AG09309 (cell line): ENCODE results near the gene RMRP.

Source experiments
- DNase-seq: peaks from one replicate; pipeline ENCODE4 v3.0.0-alpha.2; 2010; ENCODE audit warnings: low read depth
- H3K4me3 ChIP-seq: 2 replicates; pipeline ENCODE4 v1.5.1; 2011; ENCODE audit warnings: mild to moderate bottlenecking, low read depth, low read length, moderate library complexity; ENCODE audit not compliant: control insufficient read depth
- TF ChIP-seq, protein P1 (sequence below): IDR thresholded peaks from 2 replicates; pipeline ENCODE4 v1.5.1; 2011; ENCODE audit warnings: mild to moderate bottlenecking, low read depth, low read length, inconsistent platforms; ENCODE audit not compliant: insufficient read depth, control insufficient read depth; ENCODE audit errors: missing control alignments

Gene RMRP

GRCh38 chr9:35636135-35636876 is 21.5 kb downstream of the RMRP start:
- no peak for DNase-seq
- TF ChIP-seq, protein P1, sequence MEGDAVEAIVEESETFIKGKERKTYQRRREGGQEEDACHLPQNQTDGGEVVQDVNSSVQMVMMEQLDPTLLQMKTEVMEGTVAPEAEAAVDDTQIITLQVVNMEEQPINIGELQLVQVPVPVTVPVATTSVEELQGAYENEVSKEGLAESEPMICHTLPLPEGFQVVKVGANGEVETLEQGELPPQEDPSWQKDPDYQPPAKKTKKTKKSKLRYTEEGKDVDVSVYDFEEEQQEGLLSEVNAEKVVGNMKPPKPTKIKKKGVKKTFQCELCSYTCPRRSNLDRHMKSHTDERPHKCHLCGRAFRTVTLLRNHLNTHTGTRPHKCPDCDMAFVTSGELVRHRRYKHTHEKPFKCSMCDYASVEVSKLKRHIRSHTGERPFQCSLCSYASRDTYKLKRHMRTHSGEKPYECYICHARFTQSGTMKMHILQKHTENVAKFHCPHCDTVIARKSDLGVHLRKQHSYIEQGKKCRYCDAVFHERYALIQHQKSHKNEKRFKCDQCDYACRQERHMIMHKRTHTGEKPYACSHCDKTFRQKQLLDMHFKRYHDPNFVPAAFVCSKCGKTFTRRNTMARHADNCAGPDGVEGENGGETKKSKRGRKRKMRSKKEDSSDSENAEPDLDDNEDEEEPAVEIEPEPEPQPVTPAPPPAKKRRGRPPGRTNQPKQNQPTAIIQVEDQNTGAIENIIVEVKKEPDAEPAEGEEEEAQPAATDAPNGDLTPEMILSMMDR = no peak
- no peak overlapping the region for H3K4me3 ChIP-seq

GRCh38 chr9:35635730-35636129 is 22.1 kb downstream of the RMRP start:
- DNase-seq = no peak
- TF ChIP-seq, protein P1 = no peak

GRCh38 chr9:35629597-35629996 is 28.2 kb downstream of the RMRP start:
- TF ChIP-seq, protein P1 = no peak
- no peak for DNase-seq
- H3K4me3 ChIP-seq = no peak overlapping the region

More at GRCh38 chr9:35635730-35636129, 22.1 kb downstream of the RMRP start:
- no peak overlapping the region for H3K4me3 ChIP-seq

DNA sequence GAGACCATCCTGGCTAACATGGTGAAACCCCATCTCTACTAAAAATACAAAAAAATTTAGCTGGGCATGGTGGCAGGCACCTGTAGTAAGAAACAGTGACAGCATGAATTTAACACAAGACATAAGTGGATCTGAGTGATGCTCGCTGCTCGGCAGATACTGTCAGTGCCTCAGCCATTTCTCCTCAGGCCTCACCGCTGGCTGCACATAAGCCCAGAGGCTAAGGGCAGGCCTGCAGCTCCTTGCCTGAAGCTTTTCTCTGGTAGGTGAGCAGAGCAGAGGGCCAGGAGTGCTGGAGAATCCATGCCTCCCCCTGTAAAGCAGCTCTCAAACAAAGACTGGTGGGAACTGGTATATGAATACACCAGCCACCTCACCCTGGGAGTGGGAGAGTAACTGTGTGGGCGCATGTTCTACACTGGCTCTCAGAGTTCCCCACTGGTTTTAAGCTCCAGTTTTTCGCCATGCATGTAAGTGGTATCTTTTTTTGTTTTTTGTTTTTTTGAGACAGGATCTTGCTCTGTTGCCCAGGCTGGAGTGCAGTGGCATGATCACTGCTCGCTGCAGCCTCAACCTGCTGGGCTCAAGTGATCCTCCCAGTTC is 29.3 kb downstream of the RMRP start:
- TF ChIP-seq, protein P1 = no peak
- no peak for DNase-seq
- H3K4me3 ChIP-seq = no peak overlapping the region

DNA sequence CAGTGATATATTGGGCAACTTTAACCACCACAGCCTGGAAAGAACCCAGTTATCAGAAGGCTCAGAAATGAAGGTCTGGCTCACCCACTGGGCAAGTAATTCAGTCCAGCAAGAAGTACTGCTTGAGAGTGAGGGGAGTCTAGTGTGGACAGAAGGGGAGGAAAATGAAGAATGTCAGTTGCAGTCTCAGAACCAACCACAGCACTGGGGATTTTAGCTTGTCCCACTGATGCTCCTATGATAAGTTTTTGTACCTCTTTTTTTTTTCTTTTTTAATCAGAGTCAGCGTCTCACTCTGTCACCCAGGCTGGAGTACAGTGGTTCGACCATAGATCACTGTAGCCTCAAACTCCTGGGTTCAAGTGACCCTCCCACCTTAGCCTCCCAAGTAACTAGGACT is 30.2 kb downstream of the RMRP start:
- TF ChIP-seq, protein P1 = no peak
- H3K4me3 ChIP-seq = no peak overlapping the region
- no peak for DNase-seq

GRCh38 chr9:35619800-35620158 is 38.0 kb downstream of the RMRP start:
- no peak for DNase-seq
- H3K4me3 ChIP-seq = no peak overlapping the region
- TF ChIP-seq, protein P1 = no peak
